ENCODE measurements around the gene ZNF638.
"Not testable (repeated sequence)": the region's sequence is repeated elsewhere in the genome, so short reads cannot be mapped to it uniquely, and the experiment has no call there.

Gene ZNF638, protein sequence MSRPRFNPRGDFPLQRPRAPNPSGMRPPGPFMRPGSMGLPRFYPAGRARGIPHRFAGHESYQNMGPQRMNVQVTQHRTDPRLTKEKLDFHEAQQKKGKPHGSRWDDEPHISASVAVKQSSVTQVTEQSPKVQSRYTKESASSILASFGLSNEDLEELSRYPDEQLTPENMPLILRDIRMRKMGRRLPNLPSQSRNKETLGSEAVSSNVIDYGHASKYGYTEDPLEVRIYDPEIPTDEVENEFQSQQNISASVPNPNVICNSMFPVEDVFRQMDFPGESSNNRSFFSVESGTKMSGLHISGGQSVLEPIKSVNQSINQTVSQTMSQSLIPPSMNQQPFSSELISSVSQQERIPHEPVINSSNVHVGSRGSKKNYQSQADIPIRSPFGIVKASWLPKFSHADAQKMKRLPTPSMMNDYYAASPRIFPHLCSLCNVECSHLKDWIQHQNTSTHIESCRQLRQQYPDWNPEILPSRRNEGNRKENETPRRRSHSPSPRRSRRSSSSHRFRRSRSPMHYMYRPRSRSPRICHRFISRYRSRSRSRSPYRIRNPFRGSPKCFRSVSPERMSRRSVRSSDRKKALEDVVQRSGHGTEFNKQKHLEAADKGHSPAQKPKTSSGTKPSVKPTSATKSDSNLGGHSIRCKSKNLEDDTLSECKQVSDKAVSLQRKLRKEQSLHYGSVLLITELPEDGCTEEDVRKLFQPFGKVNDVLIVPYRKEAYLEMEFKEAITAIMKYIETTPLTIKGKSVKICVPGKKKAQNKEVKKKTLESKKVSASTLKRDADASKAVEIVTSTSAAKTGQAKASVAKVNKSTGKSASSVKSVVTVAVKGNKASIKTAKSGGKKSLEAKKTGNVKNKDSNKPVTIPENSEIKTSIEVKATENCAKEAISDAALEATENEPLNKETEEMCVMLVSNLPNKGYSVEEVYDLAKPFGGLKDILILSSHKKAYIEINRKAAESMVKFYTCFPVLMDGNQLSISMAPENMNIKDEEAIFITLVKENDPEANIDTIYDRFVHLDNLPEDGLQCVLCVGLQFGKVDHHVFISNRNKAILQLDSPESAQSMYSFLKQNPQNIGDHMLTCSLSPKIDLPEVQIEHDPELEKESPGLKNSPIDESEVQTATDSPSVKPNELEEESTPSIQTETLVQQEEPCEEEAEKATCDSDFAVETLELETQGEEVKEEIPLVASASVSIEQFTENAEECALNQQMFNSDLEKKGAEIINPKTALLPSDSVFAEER (N-terminal part only)

DNA sequence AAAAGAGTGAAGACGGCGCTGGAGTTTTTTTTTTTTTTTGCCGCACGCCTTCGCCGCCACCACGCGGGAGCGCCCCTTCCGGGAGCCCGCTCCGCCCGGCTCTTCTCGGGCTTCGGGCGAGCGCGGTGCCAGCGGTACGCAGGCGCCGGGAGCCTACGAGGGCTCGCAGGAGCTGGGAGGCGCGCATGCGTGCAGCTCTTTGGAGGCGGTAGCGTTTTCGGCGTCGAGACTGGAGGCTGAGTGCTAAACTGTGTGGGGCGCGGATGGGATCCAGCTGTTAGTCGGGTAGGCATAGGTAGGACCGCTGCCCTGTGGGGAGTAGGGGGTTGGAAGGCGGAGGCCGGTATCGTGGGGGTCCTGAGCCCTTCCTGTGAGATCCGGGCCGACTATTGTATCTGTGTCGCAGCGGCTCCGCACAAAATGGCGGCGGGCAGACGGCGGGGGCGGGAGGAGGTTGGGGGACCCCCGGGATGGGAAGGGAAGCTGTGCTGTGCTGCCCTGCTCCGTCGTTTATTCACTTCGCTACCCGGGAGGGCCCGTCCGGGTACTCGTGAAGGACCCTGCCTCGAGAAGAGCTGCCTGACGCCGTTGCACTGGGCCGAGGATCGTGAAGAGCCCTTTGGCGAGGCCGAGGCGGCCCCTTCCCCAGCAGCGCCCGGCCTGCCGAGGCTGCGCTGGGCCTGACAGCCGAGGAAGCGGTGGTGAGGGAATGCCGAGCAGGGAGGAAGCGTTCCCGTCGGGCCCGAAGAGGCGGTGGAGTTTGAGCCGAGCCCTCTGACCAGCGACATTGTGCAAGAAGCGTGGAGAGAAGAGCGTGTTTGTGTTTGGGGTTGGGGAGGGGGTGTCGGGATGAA lies at the start of gene ZNF638:
ZNF638 (plus strand) TSS at position 202 of the 854 bp plus-strand sequence. CDS start 17,173 bp downstream, outside the sequence.
- peak; percentile 90 to 91 for DNase-seq

DNA sequence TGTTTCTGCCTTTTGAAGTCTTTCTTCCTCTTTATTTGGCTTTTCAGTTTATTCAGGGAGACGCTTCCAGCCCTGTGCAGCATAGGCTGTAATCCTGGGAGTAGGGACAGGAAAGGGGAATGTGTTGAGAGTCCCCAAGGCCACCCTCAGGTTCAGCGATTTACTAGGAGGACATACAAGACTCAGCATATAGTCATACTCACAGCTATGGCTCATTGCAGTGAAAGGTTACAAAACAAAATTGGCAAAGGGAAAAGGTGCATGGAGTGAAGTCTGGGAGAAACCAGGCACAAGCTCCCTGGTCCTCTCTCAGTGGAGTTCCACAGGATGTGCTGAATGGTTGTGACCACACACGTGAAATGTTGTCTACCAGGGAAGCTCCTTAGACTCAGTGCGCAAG lies 49.6 kb upstream of the ZNF638 start:
- DNase-seq: no peak

DNA sequence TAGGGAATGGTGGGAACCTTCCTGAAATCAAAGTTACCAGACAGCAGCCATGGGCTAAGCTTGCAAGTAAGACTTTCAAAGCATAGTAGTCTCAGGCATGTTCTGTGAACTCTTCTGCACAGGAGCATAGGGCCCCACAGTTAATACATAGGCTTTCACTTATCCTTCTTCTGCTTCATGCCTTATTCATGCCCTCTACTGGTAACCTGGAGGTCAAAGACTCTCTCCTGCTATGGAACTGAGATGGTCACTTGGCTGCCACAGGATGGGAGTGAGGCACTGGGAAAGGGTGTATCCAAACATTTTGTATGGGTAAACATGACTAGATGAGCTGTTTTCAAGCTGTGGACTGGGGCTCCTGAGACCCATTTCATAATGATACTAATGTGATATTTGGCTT lies 49.1 kb upstream of the ZNF638 start:
- no peak for DNase-seq

DNA sequence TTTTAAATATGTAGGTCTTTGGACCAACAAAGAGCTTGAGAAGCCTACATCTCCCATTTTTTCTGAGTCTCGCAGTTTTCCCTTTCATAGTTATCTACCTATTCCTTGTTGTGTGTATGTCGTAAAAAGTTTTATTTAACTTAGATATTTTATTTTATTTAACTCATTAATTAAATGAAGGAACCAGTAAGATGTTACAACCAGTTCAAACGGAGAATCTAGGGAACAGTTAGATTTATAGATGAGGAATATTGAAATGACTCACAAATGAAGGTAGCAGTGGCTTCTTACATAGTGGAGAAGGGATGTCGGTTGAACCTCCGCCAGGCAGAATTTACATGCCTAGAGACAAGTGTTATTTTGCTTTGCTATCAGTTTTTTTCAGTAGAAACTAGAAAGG lies 48.5 kb upstream of the ZNF638 start:
- DNase-seq: no peak

DNA sequence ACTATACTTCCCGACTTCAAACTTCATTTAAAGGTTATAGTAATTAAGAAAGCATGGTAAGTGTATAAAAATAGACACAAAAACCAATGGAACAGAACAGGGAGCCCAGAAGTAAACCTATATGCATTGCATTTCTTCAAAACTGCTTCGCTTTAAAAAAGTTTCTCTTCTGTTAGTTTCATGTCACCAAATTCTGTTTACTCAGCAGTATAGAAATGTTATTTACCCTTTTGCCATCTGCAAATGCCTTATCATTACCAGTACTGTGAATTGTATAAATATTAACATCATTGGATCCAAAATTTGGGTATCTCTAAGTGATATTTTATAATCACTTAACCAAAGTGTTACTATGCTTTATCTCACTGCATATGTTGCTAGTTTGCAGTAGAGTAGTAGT lies 45.9 kb upstream of the ZNF638 start:
- no peak for DNase-seq

DNA sequence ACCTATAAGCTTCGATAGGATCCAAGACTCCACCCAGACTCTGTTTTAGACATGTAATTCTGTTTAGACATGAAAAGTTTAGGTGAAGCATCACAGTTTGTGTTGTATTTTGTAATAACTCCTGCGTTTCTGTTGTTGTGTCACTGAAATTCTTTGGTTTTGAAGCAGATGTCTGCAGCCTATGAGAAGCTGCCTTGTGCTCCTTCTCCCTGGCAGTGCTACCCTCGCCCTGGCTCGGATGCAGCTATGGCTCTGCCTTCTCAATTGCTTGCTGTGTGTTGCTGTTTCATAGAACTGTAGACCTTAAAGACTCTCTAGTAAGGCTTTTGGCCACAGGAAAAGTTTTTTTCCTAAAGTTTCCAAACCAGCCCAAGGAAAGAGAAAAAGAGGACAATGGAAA lies 40.2 kb upstream of the ZNF638 start:
- DNase-seq: no peak

DNA sequence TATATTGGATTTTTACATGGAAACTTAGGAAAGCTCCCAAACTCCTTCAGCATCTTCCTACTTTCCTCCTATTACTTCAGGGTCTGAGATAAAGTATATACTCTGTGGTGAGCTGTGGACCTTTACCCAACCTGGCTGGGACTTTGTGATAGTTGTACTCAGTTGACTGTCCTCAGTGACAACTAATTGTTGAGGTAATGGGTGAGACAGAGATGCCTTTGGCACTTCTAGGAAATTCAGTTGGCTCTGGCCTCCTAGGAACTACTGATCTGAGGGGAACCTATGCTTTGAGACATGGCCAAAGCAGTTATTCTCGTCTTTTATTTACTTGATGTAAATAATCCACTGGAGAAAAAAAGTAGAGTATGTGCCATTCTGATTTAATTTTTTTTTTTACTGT lies 39.4 kb upstream of the ZNF638 start:
- no peak for DNase-seq

DNA sequence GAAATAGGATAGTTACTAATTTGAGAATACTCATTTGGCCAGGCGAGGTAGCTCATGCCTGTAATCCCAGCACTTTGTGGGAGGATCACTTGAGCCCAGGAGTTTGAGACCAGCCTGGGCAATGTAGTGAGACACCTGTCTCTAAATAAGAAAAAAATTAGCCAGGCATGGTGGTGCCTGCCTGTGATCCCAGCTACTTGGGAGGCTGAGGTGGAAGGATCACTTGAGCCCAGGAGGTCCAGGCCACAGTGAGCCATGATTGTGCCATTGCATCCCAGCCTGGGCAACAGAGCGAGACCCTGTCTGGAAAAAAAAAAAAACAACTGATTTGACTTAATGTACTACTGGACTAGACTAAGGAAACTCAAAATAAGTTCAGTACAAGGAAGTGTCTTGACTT lies 32.7 kb upstream of the ZNF638 start:
- DNase-seq: no peak

DNA sequence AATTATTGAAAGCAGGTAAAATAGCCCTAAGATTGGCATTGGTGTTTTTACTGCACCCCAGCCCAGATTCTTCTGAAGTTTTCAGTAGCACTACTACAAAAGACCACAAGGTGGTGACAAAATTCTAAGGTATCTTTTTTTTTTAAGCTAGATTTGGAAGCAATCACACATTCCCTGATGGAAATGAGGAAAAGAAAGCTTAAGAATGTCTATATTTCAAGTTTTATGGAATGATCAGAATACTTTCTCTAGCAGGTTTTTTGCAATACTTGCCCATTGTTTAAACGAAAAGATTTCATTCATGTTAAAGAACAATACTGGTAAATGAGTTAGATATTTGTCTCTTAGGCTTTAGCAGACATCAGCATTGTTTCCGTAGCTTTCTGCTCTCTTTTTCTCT lies 32.1 kb upstream of the ZNF638 start:
- no peak for DNase-seq

DNA sequence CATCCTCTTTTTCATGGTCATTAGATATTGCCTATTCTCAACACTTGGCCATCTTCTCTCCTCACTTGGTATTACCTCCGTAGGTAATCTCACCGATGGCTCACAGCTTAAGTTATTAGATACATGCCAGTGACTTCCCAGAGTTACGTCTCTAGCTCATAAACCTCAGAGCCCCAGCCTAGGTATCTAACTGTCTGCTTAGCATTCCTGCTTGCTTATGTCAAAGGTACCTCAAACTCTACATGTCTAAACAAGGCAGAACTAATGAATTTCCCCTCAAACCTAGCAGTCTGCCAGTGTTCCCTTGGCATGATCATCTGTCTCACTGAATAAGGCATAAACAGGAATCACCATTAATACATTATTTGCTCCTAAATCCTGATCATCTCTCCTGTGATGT lies 27.7 kb upstream of the ZNF638 start:
- DNase-seq: no peak

DNA sequence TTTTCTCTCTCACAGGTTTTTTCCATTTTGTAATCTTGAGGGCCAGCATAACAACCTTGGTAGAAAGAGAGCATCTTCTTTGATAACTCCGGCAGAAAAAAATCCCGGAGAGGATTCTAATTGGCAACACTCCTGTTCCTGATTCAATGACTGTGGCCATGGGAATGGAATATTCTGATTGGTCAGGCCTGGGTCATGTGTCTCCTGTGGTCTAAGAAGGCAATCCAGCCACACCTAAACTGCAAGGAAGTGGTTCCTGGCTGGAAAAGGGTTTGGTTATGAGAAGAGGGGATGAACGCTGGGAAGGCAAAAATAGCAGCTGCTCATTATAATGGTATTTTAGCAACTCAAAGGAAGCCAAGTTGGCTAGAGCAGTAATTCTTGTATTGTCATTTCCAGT lies 24.8 kb upstream of the ZNF638 start:
- DNase-seq: no peak

DNA sequence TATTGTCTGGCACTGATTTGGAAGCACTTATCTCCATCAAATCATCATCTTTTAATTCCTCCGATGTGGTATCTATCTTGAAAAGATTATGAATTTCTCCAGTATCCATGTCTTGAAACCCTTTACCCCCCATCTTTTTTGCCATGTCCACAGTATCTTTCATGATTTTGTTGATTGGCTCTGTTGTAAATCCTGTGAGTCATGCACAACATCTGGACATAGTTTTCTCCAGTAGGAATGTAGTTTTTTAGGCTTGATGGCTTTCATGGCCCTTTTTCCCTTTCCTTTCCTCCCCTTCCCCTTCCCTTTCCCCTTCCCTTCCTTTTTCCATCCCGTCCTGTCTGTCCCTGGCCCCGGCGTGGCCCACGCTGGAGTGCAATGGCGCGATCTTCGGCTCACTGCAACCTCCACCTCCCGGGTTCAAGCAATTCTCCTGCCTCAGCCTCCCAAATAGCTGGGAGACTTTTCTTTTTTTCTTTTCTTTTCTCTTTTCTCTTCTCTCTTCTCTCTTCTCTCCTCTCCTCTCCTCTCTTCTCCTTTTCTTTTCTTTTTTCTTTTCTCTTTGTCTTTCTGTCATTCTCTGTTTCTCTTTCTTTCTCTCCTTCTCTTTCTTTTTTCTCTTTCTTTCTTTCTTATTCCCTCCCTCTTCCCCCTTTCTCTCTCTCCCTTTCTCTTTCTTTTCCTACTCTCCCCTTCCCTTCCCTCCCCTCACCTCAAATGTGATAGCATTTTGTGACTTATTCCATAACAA lies 18.4 kb upstream of the ZNF638 start:
- DNase-seq: no peak

DNA sequence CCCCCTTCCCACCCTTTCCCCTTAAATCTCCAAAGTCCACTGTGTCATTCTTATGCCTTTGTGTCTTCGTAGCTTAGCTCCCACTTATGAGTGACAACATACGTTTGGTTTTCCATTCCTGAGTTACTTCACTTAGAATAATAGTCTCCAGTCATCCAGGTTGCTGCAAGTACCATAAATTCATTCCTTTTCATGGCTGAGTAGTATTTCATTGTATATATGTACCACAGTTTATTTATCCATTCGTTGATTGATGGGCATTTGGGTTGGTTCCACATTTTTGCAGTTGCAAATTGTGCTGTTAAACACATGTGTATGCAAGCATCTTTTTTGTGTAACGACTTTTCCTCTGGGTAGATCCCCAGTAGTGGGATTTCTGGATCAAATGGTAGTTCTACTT lies 14.5 kb upstream of the ZNF638 start:
- DNase-seq: no peak

DNA sequence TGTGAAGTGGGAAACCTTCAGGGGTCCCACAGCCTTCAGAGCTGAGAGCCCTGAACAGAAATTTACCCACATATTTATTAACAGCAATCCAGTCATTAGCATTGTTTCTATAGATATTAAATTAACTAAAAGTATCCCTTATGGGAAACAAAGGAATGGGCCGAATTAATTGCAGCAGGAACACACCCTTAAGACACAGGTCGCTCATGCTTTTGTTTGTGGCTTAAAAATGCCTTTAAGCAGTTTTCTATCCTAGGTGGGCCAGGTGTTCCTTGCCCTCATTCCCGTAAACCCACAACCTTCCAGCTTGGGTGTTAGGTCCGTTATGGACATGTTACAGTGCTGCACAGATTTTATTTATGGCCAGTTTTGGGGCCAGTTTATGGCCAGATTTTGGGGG lies 13.7 kb upstream of the ZNF638 start:
- DNase-seq: not testable (repeated sequence)

DNA sequence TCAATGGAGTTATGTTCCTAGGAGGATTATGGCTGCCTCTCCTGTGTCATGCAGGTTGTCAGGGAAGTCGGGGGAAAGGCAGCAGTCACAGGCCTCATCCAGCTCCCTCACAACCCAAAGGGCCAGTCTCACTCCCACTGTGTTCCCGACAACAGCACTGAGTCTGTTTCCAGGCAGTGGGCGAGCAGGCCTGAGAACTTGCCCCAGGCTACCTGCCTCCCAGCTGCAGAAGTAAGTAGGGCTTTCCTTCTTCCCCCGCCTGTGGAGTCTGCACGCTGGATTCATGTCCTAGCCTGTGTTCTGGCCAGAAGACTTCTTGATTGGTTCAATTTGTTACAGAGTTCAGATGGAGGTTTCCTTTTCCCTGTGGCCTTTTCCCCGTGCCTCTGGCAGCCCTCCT lies 8.2 kb upstream of the ZNF638 start:
- DNase-seq: no peak

DNA sequence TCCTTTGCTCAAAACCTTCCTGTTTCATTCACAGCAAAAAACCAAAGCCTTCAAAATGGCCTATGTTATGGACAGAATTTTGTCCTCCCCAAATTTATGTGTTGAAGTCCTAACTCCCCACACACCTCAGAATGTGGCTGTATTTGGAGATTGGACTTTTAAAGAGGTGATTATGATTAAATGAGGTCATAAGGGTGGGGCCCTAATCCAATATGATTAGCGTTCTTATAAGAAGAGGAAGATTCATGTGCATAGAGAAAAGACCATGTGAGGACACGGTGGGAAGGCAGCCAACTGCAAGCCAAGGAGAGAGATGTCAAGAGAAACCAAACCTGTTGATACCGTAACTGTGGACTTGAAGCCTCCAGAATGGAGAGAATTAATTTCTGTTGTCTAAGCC lies 4.6 kb upstream of the ZNF638 start:
- DNase-seq: no peak

DNA sequence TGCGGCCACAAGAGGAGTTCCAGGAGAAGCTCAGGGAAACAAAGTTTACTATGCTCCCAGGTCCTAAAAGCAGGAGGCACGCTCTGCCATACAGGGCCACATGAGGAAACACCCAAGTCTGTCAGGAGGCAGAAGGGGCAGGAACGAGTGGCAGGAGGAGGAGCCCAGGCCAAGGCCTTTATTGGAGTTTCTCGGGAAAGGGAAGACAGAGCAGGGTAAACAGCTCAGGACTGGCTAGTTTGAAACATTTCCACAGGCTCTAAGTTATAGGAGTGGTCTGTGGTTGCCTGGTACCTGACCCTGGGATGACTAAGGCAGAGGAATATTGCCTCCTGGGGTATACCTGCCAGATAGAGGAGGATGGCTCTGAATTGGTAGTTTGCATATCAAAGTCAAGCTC lies 3.7 kb upstream of the ZNF638 start:
- no peak for DNase-seq

DNA sequence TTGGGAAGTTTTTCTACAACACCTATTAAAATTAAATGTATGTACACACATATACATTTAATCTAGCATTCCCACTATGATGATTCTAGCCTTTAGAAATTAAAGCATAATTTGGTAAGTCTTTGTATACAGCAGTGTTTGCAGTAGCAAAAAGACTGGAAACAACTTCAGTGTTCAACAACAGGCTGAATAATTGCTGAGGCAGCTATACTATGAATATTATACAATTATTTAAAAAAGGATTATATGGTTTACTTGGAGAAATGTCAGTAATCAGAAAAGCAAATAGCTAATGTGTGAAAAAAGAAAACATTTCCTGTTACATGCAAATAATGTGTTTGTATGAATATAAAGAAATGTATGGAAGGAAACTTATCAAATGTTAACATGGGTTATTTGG lies 1.4 kb upstream of the ZNF638 start:
- DNase-seq: no peak

DNA sequence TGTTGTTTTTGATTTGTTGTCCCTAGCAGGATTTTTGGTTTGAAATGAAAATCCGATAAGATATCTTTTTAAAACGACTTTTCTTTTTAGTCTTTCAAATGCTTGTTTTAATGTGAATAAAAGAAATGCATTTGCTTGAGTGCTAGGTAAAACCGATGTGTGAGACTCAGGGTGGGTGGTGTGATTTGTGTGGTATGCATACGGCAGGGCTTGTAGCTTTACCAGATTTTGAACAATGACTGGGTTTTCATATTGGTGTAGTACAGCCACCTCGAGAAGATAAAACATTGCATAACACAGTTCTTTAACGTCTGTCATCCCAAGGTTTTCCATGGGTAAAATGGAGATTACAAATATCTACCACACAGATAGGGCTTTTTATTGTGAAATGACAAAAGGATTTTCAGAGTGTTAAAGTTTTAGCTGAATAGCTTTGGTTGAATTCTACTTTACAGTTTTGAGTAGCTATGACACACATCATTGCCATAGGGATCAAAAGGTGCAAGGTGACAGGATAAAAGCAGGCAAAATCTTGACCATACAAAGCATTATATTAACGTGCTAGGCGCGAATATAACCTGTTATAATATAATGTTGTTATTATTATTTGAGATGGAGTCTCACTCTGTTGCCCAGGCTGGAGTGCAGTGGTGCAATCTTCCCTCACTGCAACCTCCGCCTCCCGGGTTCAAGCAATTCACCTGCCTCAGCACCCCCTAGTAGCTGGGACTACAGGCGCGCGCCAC lies 824 bp upstream of the ZNF638 start:
- DNase-seq: no peak

DNA sequence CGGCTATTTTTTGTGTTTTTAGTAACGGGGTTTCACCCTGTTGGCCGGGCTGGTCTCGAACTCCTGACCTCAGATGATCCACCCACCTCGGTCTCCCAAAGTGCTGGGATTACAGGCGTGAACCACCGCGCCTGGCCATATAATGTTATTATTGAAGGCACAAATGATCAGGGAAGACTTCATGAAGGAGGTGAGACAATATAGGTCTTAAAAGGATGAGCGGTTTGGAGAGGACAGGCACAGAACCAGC lies 326 bp upstream of the ZNF638 start:
- peak; percentile 49 to 54 for DNase-seq

DNA sequence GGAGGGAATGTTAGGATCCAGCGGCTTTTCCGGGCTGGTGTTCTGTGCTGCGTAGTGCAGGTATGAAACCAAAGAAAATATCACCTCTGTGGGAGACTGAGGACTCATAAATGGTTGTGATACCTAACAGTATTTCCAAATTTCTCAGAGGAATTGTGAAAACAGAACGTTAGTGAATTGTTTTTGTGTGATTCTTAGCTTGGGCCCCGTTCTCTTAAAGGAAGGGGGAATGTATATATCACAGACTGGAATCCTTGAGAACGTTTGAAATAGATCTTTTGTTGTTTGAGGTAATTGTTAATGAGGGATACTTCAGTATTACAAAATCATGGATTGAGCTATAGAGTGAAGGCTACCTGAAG lies 834 bp downstream of the ZNF638 start:
- no peak for DNase-seq

Data from activated CD4-positive, alpha-beta T cell treated with anti-CD3 and anti-CD28 coated beads, Interleukin-2, amount 50 U/mL, for 48 hours (primary cell).